GM19397 (cell line): ENCODE data around the gene TSR1.

ENCODE experiments used
- ATAC-seq: cut with Tn5 transposase; IDR thresholded peaks from one replicate; pipeline ENCODE4 v1.9.1; 2021; ENCODE audit warnings: mild to moderate bottlenecking, moderate library complexity; ENCODE audit not compliant: unreplicated experiment

TSR1 gene

GRCh38 chr17:2289878-2290478 is 46.3 kb downstream of the TSR1 start:
- ATAC-seq = no peak

DNA sequence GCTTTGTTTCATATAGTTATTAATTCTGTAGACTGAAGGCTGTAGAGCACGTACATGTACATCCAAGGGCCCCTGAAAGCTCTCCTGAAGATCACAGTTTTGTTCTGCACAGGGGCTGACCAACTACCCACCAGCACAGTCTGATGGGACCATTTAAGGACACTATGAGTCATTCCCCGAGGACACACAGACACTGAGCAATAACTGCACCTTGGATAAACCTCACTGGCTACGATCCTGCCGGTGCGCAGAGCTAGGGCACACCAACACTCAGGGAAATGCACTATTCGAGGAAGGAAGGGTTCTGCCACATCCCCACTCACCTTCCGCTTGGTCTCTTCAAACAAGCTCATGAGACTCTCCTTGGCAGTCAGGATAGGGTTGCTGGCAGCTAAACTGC is 53.0 kb downstream of the TSR1 start:
- no peak for ATAC-seq

GRCh38 chr17:2282297-2282873 is 53.9 kb downstream of the TSR1 start:
- ATAC-seq = no peak

DNA sequence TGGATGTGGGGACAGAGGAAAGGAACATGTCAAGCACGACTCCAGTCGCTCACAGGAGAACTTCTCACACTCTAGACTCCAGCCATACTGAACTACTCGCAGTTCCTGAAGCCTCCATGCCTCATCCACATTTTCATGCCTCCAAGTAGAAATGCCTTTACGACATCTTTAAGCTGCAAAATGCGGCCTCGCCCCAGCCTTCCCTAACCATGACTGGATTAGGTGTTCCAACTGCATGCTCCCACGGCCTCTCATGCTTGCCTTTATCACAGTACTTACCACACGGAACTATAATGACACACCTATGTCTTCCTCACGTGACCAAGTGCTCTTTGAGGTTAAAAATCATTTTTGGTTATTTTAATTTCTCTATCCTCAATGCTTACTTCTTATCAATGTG is 56.5 kb downstream of the TSR1 start:
- ATAC-seq = no peak

GRCh38 chr17:2277429-2278170 is 58.7 kb downstream of the TSR1 start:
- ATAC-seq = no peak

- no peak for ATAC-seq
These were observed 60.5 kb downstream of the TSR1 start for GRCh38 chr17:2275722-2276121.

DNA sequence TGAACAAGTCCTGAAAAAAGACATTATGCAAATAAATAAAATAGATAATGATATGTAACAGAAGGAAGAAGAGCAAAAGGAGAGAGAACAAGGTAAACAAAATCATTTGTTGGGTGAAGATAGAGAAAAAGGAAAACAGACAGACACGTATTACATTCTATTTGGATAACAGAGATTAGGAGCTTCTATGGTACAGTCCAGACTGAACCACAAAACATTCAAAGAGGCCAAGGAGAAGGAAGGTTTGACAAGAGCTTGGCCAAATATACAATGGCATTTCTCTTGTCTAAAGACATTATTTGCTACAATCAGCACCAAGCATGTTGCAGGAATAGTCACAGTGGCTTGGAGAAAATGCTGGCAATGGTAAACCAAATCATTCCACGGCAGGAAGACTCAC is 61.8 kb downstream of the TSR1 start:
- no peak for ATAC-seq
